Measurements from ENCODE around the gene SPTLC3. TPM values are rescaled to one million over a fixed set of nuclear protein-coding genes. Genes with fewer than 3 reads are reported as not detected.

The SPTLC3 gene
- total RNA-seq, 1 donor from 2014 or later = 1.2 TPM

GRCh38 chr20:13119583-13119982, 110.8 kb downstream of the SPTLC3 start:
- Histone ChIP-seq H3K36me3 (ENCODE audit: control insufficient read depth, insufficient read depth, low read length) (no peaks in the 10 kb centered on the region), H3K4me3 (ENCODE audit: low read depth, low read length) (no peak overlapping the region), H3K27me3 (ENCODE audit: control insufficient read depth, insufficient read depth, low read length) (no peaks in the 10 kb centered on the region)
- no peak for DNase-seq (ENCODE audit: low read depth)
- TF ChIP-seq, protein P1, sequence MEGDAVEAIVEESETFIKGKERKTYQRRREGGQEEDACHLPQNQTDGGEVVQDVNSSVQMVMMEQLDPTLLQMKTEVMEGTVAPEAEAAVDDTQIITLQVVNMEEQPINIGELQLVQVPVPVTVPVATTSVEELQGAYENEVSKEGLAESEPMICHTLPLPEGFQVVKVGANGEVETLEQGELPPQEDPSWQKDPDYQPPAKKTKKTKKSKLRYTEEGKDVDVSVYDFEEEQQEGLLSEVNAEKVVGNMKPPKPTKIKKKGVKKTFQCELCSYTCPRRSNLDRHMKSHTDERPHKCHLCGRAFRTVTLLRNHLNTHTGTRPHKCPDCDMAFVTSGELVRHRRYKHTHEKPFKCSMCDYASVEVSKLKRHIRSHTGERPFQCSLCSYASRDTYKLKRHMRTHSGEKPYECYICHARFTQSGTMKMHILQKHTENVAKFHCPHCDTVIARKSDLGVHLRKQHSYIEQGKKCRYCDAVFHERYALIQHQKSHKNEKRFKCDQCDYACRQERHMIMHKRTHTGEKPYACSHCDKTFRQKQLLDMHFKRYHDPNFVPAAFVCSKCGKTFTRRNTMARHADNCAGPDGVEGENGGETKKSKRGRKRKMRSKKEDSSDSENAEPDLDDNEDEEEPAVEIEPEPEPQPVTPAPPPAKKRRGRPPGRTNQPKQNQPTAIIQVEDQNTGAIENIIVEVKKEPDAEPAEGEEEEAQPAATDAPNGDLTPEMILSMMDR (IDR thresholded peaks at IDR 0.05; ENCODE audit: insufficient read depth, low read length, poor library complexity, severe bottlenecking) = peak; percentile 88

- no peak for DNase-seq (ENCODE audit: low read depth)
- Histone ChIP-seq H3K4me3 (ENCODE audit: low read depth, low read length) (no peak overlapping the region), H3K36me3 (ENCODE audit: control insufficient read depth, insufficient read depth, low read length) (no peaks in the 10 kb centered on the region), H3K27me3 (ENCODE audit: control insufficient read depth, insufficient read depth, low read length) (no peaks in the 10 kb centered on the region)
- TF ChIP-seq, protein P1 (IDR thresholded peaks at IDR 0.05; ENCODE audit: insufficient read depth, low read length, poor library complexity, severe bottlenecking) = no peak
Observed at GRCh38 chr20:13120471-13120870, 111.7 kb downstream of the SPTLC3 start.

- Histone ChIP-seq H3K27me3 (ENCODE audit: control insufficient read depth, insufficient read depth, low read length) (no peaks in the 10 kb centered on the region), H3K4me3 (ENCODE audit: low read depth, low read length) (no peak overlapping the region), H3K36me3 (ENCODE audit: control insufficient read depth, insufficient read depth, low read length) (no peaks in the 10 kb centered on the region)
- TF ChIP-seq, protein P1 (IDR thresholded peaks at IDR 0.05; ENCODE audit: insufficient read depth, low read length, poor library complexity, severe bottlenecking) = no peak
- DNase-seq (ENCODE audit: low read depth) = no peak
Observed at GRCh38 chr20:13121840-13122515, 113.2 kb downstream of the SPTLC3 start.

DNA sequence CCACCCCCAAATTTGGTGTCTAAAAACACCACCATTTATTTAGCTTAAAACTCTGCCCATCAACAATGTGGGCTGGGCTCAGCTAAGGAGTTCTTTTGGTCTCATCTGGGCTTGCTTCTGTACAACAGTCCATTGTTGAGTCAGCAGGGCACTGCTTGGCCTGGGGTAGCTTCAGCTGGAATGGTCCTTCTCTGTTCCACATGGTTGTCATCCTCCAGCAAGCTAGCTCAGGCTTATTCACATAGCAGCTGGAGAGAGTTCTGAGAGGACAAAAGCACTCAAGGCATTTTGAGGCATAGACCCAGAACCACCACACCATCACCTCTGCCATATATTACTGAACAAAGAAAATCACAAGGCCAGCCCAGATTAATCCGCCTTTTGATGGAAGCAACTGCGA, 116.7 kb downstream of the SPTLC3 start:
- no peaks in the 10 kb centered on the region for H3K36me3 ChIP-seq (ENCODE audit: control insufficient read depth, insufficient read depth, low read length)
- no peak for DNase-seq (ENCODE audit: low read depth)
- no peak overlapping the region for H3K4me3 ChIP-seq (ENCODE audit: low read depth, low read length)
- TF ChIP-seq, protein P1 (IDR thresholded peaks at IDR 0.05; ENCODE audit: insufficient read depth, low read length, poor library complexity, severe bottlenecking) = no peak
- H3K27me3 ChIP-seq (ENCODE audit: control insufficient read depth, insufficient read depth, low read length) = no peaks in the 10 kb centered on the region

GRCh38 chr20:13128173-13128572, 119.4 kb downstream of the SPTLC3 start:
- TF ChIP-seq, protein P1 (IDR thresholded peaks at IDR 0.05; ENCODE audit: insufficient read depth, low read length, poor library complexity, severe bottlenecking) = no peak
- Histone ChIP-seq H3K27me3 (ENCODE audit: control insufficient read depth, insufficient read depth, low read length) (no peaks in the 10 kb centered on the region), H3K36me3 (ENCODE audit: control insufficient read depth, insufficient read depth, low read length) (no peaks in the 10 kb centered on the region), H3K4me3 (ENCODE audit: low read depth, low read length) (no peak overlapping the region)
- no peak for DNase-seq (ENCODE audit: low read depth)

All from kidney epithelial cell (primary cell).